Stimulated activated CD4-positive, alpha-beta T cell treated with anti-CD3 and anti-CD28 coated beads, Interleukin-2, amount 100 ng/mL, for 24 hours (primary cell): ENCODE results near the gene RBBP5.

ENCODE experiments used
- DNase-seq, 2 donors: peaks; one replicate each; pipeline ENCODE4 v3.0.0-alpha.2; 2020

RBBP5 gene

GRCh38 chr1:205073511-205073910, 48.3 kb downstream of the RBBP5 start:
- no peak for DNase-seq

- no peak for DNase-seq
Observed at GRCh38 chr1:205072881-205073280, 48.9 kb downstream of the RBBP5 start.

- DNase-seq = no peak
Observed at GRCh38 chr1:205072286-205072685, 49.5 kb downstream of the RBBP5 start.

- no peak for DNase-seq
Observed at GRCh38 chr1:205071801-205072200, 50.0 kb downstream of the RBBP5 start.

DNA sequence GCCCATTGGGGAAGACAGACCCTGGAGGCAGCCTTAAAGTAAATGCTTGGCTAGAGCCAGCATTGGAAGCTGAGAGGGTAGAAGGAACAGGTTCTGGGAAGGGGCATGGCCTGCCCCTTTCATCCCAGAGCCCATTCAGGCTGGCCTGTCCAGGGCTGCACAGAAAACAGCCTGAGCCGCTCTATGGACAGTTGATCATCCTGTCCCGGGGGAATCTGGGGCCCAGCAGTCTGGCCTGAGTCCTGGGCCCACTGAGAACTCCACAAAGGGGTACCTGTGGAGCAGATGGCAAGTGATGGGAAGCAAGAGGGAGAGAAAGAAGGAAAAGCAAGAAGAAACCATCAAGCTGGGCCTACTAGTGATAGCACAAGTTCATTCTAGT, 50.8 kb downstream of the RBBP5 start:
- no peak for DNase-seq

GRCh38 chr1:205069371-205070125, 52.2 kb downstream of the RBBP5 start:
- no peak for DNase-seq

GRCh38 chr1:205068457-205069040, 53.2 kb downstream of the RBBP5 start:
- DNase-seq = no peak

- DNase-seq = no peak
Observed at GRCh38 chr1:205068001-205068400, 53.8 kb downstream of the RBBP5 start.

- no peak for DNase-seq
Observed at GRCh38 chr1:205067031-205067430, 54.7 kb downstream of the RBBP5 start.

DNA sequence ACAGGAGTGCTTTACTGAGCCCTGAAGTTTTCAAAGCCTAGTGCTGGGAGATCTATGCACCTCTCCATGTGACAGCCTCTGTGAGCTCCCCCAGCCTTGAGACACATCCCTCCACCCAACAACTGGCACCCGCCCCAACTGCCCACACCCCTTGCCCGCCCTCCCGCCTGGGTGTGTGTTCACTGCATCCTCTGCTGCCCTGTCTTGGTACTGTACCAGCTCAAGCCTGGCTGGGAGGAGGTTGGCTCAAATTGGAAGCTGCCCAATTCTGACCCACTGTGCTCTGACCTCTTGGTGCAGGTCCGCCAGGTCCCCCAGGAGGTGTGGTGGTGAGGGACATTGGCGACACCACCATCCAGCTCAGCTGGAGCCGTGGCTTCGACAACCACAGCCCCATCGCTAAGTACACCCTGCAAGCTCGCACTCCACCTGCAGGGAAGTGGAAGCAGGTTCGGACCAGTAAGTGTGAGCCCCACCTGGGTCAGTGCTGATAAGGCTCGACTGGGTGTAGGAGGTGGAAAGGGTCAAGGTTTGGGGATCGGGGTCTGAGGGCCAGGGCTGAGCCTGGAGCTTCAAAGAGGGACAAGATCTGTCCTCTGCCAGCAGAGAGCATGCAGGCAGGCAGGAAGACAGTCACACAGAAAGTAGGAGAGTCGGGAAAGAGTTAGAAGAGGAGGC, 55.5 kb downstream of the RBBP5 start:
- DNase-seq = no peak

DNA sequence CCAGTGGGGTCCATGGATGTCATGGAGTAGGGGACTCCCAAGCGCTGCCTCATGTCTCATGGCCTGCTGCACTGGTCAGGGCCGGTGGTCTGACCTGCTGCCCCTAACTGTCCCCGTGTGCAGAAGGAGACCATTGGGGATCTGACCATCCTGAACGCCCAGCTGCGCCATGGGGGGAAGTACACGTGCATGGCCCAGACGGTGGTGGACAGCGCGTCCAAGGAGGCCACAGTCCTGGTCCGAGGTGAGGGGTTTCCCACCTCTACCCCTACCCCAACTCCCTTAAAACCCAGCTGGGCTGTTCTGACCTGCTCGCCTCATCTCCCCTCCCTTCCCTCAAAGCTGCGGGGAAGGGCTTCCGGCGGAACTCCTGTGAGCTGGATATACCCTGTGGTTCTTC, 56.1 kb downstream of the RBBP5 start:
- DNase-seq = no peak

- DNase-seq = no peak
Observed at GRCh38 chr1:205064741-205065316, 56.9 kb downstream of the RBBP5 start.

DNA sequence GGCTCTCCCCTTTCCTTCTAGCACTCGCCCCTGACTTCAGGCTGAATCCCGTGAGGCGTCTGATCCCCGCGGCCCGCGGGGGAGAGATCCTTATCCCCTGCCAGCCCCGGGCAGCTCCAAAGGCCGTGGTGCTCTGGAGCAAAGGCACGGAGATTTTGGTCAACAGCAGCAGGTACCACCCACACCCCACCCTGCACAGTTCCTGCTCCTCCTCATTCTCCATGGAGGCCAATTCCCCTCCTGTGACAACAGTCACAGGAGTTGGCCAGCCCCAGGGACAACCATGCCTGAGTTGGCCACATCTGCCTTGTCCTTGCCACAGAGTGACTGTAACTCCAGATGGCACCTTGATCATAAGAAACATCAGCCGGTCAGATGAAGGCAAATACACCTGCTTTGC, 57.5 kb downstream of the RBBP5 start:
- no peak for DNase-seq

DNA sequence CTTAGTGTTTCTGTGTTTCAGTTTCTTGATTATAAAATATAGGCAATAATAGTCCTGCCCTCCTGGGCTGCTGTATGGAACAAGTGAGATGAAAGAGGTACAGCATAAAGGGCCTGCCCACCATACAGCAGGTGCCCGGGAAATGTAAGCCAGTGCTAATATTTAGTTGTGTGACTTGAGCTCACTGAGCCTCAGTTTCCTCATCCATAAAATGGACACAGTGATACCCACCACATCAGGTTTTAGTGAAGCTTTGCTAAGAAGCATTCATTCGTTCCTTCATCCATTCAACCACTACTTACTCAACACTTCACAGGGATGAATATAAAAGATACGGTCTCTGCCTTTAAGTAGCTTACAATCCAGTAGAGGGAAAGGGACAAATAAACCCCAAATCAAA, 58.9 kb downstream of the RBBP5 start:
- DNase-seq = no peak

DNA sequence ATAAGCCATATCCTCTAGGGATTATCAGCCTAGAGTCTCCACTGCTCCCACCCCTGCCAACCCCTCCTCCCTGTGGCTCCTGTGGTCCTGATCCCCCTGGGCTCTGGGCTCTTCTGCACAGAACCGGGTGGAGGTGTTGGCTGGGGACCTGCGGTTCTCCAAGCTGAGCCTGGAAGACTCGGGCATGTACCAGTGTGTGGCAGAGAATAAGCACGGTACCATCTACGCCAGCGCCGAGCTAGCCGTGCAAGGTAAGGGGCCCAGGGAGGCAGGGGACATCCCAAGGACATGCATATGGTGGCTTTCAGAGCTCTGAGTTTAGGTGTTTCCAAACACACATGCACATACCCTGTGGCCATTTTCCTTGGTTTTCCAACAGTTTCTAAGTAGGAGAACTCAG, 59.5 kb downstream of the RBBP5 start:
- no peak for DNase-seq

DNA sequence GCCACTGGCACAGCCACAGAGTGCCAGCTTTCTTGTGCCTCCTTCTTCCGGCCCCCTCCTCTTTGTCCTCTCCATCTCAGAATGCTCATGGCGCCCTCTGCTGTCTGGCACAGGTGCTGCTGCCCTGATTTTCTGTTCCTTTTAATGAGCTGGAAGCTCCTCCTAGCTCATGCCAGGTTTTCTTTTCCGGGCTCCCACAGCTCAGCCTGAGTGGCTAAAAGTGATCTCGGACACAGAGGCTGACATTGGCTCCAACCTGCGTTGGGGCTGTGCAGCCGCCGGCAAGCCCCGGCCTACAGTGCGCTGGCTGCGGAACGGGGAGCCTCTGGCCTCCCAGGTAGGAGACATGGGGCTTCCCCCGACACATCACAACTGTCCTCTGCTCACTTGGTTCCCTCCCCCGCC, 60.1 kb downstream of the RBBP5 start:
- peak; percentile 74 to 83 for DNase-seq

- no peak for DNase-seq
Observed at GRCh38 chr1:205061227-205061626, 60.6 kb downstream of the RBBP5 start.

GRCh38 chr1:205060746-205061145, 61.0 kb downstream of the RBBP5 start:
- DNase-seq = no peak

- no peak for DNase-seq
Observed at GRCh38 chr1:205059660-205060059, 62.1 kb downstream of the RBBP5 start.

GRCh38 chr1:205058853-205059252, 62.9 kb downstream of the RBBP5 start:
- DNase-seq = no peak

DNA sequence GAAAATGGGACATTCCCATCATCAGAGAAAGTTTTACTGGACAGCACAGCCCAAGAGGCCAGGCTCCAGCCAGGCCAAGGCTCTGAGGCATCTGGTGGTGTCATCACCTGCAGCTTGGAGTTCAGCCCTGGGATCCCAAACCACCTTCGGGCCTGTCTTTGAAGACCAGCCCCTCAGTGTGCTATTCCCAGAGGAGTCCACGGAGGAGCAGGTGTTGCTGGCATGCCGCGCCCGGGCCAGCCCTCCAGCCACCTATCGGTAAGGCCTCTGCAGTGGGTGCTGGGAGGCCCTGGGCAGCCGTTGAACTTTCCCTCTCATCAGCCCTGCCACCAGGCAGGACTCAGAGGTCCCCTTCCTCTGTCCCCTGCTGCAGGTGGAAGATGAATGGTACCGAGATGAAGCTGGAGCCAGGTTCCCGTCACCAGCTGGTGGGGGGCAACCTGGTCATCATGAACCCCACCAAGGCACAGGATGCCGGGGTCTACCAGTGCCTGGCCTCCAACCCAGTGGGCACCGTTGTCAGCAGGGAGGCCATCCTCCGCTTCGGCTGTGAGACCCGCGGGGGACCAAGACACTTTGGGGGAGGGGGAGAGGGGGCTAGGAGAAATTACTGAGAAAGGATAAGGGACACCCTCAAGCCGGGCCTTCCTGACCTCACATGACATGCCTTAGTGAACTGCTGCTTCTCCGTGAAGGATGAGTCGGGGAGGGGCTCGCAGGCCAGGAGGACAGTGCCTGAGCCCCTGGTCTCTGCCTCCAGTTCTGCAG, 63.8 kb downstream of the RBBP5 start:
- DNase-seq = no peak

- no peak for DNase-seq
Observed at GRCh38 chr1:205056956-205057568, 64.7 kb downstream of the RBBP5 start.

GRCh38 chr1:205056188-205056611, 65.6 kb downstream of the RBBP5 start:
- DNase-seq = no peak
